Right lung (tissue), 5 donors: ENCODE measurements around the gene MAPK8. TPM values are rescaled to one million over a fixed set of nuclear protein-coding genes. Genes with fewer than 3 reads are reported as not detected.

Experiments used
- DNase-seq, 2 donors: peaks; one replicate each; pipeline ENCODE4 v3.0.0-alpha.2; 2013
- polyA plus RNA-seq, 5 donors: library from polyadenylated mRNA; unstranded; fragments of 120-200 nt; gene quantifications; one replicate each; pipeline versions ENCODE4 v1.2.1 to v1.2.3, GENCODE V29; 2013; ENCODE audit warnings: inconsistent platforms in 1 of 5, low replicate concordance in 1 of 5; ENCODE audit not compliant: insufficient read length in 5 of 5, insufficient read depth in 1 of 5

Gene MAPK8
- polyA plus RNA-seq, 5 donors = 55.0 to 93.1 (median 73.7) TPM

DNA sequence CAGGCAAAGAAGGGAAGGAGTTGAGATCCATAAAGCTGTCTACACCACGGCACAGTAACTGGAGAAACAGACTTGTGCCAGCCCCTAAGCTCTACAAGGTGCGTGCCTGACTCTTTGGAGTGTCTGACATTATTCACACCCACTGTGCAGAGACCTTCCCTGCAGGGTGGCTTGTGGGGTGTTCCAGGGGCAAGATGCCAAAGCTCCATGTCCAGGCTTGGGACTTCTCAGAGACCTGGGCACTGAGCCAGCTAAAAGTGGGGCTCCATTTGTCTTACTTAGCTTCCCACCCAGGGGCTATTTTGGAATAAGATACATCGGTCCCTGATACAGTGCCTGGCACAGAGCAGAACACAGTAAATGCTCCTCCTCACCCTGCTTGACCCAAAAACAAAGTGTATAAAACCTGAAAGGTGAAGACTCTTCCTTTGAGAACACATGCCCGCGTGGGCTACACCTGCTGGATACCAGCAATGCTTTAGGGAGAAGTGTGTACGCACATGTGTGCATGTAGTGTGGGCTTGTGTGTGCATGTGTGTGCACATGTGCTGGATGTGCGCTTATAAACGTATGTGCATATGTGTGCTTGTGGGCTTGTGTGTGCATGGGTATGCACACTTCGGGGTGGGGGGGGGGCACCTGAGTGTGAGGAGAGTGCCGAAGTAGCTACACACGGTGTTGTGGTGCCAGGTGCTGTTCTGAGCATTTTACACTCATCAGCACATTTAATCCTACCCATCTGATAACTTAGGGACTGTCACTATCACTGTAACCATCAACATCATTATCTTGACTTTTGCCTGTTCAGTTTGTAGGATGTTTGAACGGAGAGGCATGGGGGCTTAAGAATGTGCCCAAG, 155.4 kb downstream of the MAPK8 start:
- no peak for DNase-seq

GRCh38 chr10:48462482-48463020, 156.1 kb downstream of the MAPK8 start:
- DNase-seq = no peak

DNA sequence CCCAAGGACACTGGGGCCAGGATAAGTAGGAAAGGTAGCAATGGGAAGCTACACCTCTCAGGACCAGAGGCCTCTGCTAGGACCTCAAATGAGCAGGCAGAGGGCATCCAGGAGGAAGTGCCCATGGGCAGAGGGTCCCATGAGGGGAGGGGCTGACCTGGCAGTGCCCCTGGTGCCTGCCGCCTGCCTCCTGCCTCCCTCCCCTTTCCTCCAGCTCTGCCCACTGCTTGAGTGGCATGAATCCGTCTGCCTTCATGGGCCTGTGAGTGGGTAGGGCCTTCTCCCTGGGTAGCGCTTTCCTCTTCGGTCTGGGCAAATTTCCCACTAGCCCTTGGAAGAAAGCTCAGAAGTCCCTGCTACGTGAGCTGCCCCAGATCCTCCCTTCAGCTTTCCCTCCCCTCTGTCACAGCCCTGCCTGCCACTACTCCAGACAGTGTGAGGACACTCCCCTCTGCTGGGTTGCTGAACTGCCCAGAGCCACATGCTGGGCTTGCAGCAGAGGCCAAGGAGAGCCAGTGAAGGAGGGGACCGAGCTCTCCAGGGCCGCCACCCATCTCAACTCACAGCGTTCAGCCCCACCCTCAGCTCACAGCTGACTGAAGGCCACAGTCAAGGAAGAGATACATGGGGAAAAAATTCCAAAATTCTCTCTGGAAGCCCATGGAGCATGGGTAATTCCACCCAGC, 157.0 kb downstream of the MAPK8 start:
- peak; percentile 32 to 52 for DNase-seq

- DNase-seq = no peak
Observed at GRCh38 chr10:48464121-48464870, 157.8 kb downstream of the MAPK8 start.

DNA sequence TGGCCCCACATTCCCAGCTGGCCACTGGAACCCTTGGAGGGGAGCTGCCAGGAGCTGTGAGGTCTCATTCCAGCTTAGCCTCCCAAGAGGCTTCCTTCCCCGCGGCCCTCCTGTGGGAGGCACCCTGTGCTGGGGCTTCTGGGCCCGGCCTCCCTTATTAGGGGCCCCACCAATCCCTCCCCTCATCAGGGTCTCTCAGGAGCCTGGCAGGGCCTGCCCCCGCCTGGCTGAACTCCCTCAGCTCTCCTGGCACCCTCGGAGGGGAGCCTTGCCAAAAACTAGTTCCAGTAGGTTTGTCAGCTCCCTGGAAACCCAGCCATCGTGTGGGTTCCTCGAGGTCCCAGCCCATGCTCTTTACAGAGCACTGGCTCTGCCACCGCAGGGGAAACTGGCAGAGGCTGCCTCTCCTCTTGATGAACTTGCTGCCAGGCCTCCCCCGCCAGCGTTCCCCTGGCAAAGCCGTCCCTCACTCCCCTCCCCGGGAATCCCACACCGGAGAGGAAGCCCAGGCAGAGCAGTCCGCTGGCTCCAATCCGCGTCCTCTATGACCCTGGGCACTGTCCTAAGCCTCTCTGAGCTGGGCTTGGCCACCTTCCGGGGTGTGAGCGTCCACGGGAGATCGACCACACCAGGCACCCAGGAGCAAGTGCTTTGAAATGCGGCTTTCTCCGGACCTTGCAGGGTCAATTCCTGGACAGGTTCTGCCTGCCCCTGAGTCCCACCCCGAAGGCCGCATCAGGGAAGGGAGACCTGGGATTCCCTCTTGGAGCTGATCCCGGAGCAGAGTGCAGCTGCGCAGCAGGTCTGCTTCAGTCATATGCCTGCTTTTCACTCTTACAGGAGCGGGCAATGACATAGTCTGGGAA, 158.6 kb downstream of the MAPK8 start:
- DNase-seq = no peak

DNA sequence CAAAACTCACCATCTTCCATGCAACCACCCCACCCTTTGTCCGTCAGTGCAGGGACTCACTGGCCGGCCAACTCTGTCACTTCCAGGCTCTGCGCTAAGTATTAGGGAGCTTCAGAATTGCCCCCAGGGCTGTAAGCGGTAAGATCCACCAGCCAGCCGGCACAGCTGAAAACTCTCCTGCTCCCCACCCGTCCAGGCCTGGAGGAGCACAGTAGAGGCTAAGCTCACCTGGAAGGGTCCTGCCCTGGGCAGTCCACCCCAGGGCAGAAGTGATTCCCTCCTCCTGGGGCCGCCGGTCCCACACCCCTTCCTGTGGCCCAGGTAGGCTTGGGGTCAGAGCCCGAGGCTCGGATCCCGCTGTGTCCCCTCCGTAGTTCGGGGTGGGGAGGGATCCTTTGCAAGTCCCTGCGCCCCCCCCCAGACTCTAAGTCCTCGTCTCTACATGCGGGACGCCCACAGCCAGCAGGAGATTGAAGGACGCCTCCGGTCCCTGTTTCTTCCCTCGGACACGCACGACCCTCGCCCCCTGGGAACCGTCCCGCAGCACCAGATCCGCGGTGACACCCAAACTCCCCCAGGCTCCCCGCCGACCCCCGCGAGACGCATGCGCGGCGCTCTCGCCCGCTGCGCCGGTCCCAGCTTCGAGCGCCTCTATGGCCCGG, 159.5 kb downstream of the MAPK8 start:
- DNase-seq = no peak

DNA sequence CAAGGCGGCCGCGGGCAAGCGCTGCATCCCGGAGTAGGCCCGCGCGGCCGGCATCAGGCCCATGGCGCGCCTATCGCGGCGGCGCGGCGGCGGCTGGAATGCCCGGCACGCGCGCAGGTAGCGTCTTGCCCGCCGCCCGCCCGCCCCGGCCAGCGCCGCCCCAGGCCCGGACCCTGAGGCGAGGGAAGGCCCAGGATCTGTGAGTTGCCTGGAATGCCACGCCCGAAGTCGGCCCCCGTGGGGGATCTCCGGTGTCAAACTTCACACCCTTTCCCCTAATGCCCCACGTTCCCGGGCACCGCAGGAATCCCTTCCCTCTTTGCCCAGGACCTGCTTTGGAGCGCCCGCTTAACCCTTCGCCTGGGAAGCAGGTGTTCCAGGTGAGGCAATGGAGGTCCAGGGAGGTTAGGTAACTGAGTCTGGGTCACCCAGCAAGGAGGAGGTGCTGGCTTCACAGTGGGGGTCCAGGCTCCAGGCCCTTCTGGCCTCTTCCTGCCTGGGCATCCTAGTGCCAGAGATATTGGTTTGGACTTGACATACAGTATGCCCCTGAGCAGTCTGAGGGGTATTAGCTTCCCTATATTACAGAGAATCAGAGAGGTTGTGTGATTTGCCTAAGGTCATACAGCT, 160.2 kb downstream of the MAPK8 start:
- DNase-seq = no peak

DNA sequence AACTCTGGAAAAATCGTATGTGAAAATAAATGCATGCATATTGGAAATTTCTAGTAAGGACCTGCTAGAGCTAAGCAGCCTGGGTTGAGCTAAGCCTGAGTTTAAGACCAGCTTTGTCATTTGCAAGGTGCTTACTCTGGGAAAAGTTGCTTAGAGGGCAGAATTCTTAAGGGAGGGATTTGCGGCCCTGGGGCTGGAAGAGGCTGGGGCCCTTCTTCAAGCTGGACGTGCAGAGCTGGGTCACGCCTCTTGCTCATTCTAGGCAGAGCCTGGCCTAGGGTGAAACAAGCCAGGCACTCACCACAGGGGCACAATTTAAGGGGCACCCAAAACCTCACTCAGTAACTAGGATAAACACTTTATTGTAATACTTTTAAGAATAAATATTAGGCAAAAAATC, 161.2 kb downstream of the MAPK8 start:
- DNase-seq = no peak

- no peak for DNase-seq
Observed at GRCh38 chr10:48468130-48468790, 161.8 kb downstream of the MAPK8 start.

GRCh38 chr10:48468866-48469511, 162.5 kb downstream of the MAPK8 start:
- no peak for DNase-seq

DNA sequence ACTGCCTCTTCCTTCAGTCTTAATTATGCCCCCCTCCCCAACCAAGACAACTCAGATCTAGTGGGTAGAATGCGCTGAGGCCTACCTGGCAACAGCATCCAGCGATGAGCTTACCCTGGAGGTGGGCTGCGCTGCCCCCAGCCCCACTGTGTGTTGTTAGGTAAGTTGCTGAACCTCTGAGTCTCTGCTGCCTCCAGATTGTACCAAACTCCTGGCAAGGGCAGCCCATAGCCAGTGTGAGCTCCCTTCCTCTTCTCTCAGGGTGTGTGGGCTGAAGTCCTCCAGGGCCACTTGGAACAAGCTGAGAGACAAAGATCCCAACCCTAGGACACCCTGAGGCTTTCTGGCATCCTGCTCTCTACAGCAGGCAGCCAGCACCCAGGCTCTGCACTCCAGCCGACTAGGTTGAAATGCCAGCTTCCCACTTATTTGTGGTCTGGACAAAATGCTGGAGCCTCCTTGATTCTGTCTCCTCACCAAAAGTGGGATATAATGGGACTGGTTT, 163.1 kb downstream of the MAPK8 start:
- DNase-seq = no peak

GRCh38 chr10:48470115-48470892, 163.8 kb downstream of the MAPK8 start:
- DNase-seq = no peak

GRCh38 chr10:48470893-48471805, 164.7 kb downstream of the MAPK8 start:
- DNase-seq = no peak

- no peak for DNase-seq
Observed at GRCh38 chr10:48472501-48473069, 166.1 kb downstream of the MAPK8 start.

GRCh38 chr10:48473704-48474103, 167.2 kb downstream of the MAPK8 start:
- no peak for DNase-seq

DNA sequence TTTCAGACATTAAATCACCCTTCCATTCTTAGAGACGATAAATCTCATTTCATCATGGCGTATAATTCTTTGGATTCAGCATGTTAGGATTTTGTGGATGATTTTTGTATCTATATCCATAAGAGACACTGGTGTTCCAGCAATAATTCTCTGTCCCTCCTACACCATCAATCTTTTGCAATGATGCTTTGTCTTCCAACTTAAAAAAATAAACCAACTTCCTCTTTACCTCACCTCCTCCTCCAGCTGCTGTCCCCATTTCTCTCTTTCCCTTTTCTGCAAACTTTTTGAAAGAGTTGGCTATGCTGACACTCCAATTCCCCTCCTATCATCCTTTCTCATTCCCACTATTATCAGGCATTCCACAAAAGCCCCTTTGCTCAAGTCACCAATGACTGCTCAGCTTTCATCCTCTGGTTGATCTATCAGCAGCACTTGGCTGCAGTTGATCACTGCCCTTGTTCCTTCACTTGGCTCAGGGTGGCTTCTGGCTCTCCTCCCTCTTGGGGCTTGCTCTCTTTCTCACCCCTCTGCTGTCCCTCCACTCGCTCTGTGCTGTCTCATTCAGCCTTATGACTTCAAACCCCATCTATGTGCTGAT, 168.4 kb downstream of the MAPK8 start:
- DNase-seq = no peak
